Thyroid gland (tissue), 4 donors: ENCODE measurements around the gene WFDC1.

Source experiments
- POLR2A ChIP-seq, 2 donors: fragments of 450-650 bp; IDR thresholded peaks; one replicate each; pipeline ENCODE4 v1.6.1; 2017; ENCODE audit warnings: antibody characterized with exemption in 2 of 2, mild to moderate bottlenecking in 2 of 2, moderate library complexity in 1 of 2
- TF ChIP-seq, protein P1 (sequence below), 6 experiments: fragments of 200-600 bp in 3 of 6; fragments of 450-650 bp in 3 of 6; sonication (generic) in 3 of 6; IDR thresholded peaks; one replicate each; pipeline ENCODE4 v1.5.1; 2016 to 2019; ENCODE audit warnings: antibody characterized with exemption in 6 of 6, mild to moderate bottlenecking in 2 of 6, inconsistent platforms in 1 of 6, moderate library complexity in 1 of 6

DNA sequence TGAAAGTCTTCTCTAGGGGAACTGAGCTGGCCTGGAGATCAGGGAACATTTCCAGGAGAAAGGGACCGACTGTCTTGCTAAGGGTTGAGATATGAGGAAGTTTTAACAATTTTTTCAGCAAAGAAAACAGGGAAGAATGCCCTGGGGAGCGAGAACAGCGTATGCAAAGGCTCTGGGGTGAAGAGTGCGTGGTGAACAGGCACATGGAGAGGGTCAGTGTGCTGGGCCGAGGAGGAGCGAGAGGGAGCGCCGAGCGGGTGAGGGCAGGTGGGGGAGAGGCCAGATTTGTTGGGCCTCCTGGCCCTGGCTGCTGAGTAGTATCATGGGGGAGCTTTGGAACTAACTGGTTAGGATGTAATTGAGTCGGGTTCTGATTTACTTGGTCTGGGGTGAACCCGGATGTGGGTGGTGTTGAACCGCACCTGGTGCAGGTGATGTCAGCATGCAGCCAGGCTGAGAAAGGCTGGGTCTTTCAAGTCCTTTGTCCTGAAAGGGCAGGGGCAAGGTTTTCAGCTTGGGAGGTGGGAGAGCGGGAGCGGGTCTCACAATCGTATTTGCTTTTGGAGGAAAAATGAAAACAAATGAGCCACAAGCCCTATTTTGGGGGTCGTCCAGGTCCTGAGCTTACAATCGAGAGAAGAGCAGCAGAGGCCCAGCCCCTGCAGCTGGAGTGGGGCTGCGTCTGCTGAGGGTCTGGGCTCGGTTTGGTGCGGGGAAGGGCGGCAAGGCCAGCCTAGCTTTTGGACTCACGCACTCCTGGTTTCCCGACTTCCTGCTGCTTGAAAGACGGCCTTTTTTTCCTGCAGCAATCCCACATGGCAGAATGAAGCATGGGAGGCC, 11.1 kb upstream of the WFDC1 start:
- no peak for TF ChIP-seq POLR2A (IDR thresholded peaks at IDR 0.05)
- TF ChIP-seq, protein P1, sequence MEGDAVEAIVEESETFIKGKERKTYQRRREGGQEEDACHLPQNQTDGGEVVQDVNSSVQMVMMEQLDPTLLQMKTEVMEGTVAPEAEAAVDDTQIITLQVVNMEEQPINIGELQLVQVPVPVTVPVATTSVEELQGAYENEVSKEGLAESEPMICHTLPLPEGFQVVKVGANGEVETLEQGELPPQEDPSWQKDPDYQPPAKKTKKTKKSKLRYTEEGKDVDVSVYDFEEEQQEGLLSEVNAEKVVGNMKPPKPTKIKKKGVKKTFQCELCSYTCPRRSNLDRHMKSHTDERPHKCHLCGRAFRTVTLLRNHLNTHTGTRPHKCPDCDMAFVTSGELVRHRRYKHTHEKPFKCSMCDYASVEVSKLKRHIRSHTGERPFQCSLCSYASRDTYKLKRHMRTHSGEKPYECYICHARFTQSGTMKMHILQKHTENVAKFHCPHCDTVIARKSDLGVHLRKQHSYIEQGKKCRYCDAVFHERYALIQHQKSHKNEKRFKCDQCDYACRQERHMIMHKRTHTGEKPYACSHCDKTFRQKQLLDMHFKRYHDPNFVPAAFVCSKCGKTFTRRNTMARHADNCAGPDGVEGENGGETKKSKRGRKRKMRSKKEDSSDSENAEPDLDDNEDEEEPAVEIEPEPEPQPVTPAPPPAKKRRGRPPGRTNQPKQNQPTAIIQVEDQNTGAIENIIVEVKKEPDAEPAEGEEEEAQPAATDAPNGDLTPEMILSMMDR (IDR thresholded peaks at IDR 0.05): no peak
